NAMALWA (cell line): ENCODE data around the gene PRDX1.

Experiments used
- DNase-seq: peaks from one replicate; pipeline ENCODE4 v3.0.0-alpha.2; 2015; ENCODE audit warnings: low spot score

The PRDX1 gene

DNA sequence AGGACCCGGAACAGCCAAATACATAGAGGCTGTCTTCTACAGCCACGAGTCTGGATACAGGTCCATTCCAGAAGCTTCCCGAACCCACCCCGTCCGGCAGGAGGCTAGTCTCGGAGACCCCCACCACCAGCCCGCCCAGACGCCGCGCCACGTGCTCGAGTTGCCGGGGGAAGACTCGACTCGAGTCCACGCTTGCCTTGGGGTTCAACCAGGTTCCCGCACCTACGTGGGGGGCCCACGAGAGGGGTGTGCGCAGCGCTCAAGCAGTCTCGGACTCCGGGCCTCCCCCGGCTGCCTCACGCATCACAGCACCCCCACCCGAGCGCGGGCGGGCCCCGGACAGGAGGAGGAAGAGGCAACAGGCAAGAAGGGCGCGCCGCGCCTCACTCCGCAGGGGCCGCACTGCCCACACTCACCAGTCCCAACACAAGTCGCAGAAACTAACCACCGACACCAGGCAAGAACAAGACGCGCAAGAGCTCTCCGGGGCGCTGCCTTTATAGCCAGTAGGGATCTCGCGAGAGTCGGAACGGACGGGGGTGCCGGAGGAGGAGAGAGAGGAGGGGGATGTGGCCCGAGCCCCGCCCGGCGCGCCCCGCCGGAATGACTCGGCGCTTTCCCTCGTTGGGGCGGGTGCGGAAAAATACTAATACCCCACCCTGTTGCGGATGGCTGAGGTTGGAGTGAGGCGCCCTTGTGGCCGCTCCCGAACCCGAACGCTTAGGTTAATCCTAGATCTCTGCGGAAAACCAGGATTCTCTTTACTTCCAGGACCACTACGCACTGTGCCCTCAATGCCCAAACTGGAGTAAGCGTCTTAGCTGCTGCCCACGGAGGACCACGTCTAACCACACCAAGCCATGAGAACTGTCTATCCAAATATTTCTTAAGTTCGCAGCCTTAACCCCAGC, at the start of gene PRDX1:
Gene PRDX1 (minus strand): TSS at position 472 of the 911 bp plus-strand sequence. CDS start 2,841 bp downstream, outside the sequence.
- DNase-seq, result peak; percentile 99

DNA sequence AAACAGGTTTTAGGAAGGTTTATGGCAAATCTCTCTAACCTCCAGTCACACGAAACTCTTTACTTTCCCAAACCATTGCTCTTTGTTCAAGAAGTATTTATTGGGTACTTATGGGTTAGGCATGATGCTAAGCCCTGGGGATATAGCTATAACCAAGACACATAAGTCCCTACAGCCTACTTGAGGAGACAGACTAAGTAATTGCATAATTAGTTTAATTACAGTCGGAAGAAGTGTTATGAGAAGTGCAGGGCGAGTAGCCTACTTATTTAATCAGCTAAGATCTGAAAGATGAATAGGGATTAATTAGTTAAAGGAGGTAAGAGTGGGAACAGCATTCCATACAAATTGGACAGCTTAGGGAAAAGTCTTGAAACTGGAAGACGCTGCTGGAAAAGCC, 48.9 kb upstream of the PRDX1 start:
- no peak for DNase-seq

DNA sequence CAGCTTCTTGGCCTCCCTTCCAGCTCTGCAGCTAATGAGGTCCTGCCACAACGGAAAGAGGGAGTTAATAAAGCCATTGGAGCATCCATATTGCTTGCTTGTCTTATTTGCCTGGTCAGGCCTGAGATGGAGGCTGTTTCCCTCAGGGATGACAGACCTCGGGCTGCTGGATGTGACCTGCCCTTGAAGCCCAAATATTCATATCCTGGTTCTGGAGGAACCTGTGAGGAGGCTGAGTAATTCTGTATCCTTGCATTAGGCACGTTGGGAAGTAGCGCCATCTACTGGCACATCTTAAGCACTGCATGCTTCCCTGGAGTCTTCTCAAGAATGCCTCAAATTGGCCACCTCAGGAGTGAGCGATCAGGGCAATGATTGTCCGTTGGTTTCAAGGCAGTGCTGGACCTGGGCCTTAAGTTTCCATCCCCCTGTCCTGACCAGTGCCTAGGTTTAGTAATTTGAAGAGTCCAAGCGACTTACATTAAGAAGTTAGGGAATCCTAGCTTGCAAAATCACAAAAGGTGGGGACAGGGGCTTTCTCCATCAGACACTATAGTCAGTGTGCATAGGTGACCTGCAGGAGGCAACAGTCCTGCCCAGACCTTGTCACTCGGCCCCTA, 48.4 kb upstream of the PRDX1 start:
- peak; percentile 83 for DNase-seq

DNA sequence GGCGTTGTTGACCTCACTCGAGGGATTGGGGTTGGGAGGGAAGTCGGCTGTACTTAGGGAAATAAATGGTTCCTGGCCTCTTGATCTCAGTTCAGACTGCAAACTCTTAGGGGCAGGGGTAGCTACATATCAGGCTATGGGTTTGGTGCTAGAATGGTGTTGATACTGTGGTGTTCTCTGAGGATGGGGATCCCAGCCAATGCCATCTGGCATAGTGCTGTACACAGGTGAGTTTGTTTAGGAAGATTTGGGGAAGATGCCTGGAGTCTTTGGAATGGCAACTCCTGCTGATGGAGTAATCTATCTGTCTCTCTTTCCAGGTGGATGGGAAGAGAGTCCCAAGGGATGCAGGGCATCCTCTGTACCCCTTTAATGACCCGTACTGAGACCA, 47.9 kb upstream of the PRDX1 start:
- DNase-seq, result no peak

GRCh38 chr1:45568421-45568820, 46.7 kb upstream of the PRDX1 start:
- no peak for DNase-seq

DNA sequence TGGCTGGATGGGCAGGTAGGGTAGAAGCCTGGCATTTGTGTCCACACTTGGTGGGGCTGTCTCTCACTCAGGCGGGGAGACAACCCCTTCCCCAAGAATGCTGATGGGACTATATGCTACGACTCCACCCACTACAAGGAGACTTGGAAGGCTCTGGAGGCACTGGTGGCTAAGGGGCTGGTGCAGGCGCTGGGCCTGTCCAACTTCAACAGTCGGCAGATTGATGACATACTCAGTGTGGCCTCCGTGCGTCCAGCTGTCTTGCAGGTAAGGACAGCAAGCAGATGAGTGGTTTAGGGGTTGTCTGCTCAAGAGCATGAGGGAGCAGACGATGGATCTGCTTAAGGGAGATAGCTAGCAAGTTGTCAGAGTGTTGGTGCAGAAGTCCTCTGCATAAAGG, 46.2 kb upstream of the PRDX1 start:
- DNase-seq, result no peak

- no peak for DNase-seq
These were observed 45.0 kb upstream of the PRDX1 start for GRCh38 chr1:45566722-45567121.

- no peak for DNase-seq
These were observed 42.2 kb upstream of the PRDX1 start for GRCh38 chr1:45563843-45564242.

DNA sequence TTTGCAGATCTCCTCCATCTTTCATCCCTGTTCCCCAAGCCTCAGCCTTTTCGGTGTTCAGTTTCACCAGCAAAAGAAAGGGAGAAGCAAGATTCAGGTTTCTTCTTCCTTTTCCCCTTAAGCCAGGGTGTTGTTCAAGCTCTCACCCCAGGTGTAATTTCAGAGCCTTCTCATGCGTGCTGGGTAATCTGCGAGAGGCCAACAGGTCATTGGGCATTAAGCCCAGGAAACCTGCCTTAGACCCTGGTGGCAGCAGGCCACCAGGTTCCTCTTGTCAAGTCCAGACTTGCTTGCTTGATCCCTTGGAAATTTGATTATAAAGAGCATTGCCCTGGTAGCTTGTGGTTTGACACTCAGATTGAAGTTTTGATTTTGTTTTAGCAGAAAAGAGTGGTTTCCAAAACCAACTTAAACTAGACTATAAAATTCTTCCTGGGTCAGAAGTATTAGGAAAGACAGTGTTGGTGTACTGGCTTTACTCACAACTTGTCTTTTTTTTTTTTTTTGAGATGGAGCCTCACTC, 35.8 kb upstream of the PRDX1 start:
- no peak for DNase-seq

GRCh38 chr1:45554198-45554597, 32.5 kb upstream of the PRDX1 start:
- DNase-seq, result no peak

GRCh38 chr1:45552331-45552730, 30.6 kb upstream of the PRDX1 start:
- peak; percentile 38 for DNase-seq

GRCh38 chr1:45551684-45552083, 30.0 kb upstream of the PRDX1 start:
- no peak for DNase-seq

DNA sequence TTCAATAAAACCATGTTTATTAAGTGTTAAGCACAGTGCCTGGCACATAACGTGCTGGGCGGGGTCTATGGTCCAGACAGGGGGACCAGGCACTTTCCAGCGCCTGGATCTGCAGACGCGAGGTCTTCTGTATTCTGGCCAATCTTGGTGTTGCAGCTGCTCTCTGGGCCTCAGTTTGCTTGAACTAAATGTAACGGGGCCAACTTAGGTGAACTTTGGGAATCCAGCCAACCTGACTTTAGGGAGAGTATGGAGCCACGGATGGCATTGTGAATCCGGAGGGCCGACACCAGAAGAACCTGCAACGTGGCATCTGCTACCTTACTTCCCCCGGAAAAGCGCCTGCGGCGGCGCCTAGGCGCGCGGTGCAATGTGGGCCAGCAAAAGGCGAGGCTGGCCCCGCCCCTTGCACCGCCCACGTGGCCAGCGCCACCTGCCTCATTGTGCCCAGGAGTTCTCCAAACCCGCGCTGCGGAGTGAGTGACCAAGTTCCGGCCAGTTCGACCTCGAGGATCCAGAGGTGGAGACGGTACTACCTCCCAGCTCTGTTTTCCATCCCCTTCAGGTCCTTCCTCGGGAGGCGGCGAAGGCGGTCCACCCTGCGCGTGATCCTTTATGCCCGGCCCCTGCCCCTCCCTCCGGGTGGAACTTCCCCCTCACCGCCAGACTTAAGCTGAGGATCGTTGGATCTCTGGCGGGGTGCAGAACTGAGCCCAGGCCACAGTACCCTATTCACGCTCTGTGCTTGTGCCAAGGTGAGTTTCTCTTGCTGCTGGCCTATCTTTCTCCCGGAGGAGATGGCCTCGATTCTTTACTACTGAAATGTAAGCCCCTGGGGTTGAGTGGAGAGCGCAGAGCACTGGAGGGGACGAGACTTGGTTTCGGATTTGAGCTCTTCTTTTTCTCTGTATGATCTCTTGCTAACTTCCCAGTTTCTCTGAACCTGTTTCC, 29.0 kb upstream of the PRDX1 start, which contains the start of gene AKR1A1:
Gene AKR1A1 (plus strand): TSS at position 426 of the 951 bp plus-strand sequence. CDS start 10,969 bp downstream, outside the sequence.
- peak; percentile 92 for DNase-seq

GRCh38 chr1:45545553-45546310, 24.0 kb upstream of the PRDX1 start:
- DNase-seq, result no peak

DNA sequence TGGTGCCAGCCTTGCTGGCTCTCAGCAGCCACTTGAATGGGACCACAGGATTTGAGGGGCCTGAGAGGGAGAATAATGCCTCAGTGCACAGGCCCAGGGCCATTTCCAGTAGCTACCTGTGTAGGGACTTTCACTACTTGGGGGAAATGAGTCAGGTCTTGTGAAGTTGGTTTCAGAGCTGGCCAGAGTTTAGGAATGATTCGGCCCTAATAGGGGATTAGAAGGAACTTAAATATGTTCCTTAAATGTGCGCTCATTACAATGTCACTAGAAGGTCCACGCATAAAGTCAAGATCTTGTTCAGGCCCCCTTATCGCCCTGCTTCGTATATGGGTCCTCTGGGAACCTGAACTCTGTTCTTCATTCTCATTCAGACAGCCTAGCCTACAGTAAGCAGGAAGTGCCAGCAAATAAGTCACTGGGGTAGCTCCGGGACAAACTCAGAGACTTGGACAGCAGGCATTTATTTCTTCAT, 23.4 kb upstream of the PRDX1 start:
- DNase-seq, result no peak

DNA sequence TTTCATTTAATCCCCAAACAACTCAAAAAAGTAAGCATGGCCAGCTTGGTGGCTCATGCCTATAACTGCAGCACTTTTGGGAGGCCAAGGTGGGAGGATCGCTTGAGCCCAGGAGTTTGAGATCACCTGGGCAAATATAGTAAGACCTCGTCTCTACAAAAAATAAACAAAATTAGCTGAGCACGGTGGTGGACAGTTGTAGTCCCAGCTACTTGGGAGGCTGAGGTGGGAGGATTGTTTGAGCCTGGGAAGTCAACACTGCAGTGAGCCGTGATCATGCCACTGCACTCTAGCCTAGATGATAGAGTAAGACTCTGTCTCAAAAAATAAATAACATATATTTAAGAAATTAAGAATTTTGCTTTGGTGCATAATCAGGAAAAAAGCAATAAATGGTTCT, 22.8 kb upstream of the PRDX1 start:
- DNase-seq, result no peak

GRCh38 chr1:45543581-45544417, 22.1 kb upstream of the PRDX1 start:
- DNase-seq, result peak; percentile 62

DNA sequence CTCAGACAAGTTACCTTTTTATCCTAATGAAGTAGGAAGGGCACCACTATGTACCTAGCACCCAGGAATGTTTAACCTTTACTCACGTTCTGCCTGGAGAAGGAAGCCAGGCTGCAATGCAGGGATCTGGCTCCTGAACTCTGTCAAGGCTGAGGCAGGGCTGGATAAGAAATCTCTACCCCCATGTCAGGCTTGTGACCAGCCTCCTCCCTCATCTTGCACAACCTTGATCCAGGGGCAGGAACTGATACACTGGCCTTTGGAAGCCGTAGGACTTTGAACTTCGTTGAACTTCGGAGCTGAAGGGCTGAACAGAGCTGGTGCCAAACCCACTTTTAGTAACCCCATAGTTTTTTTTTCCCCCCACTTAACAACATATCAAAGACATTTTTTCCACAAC, 20.9 kb upstream of the PRDX1 start:
- no peak for DNase-seq

- no peak for DNase-seq
These were observed 19.5 kb upstream of the PRDX1 start for GRCh38 chr1:45541193-45541592.

DNA sequence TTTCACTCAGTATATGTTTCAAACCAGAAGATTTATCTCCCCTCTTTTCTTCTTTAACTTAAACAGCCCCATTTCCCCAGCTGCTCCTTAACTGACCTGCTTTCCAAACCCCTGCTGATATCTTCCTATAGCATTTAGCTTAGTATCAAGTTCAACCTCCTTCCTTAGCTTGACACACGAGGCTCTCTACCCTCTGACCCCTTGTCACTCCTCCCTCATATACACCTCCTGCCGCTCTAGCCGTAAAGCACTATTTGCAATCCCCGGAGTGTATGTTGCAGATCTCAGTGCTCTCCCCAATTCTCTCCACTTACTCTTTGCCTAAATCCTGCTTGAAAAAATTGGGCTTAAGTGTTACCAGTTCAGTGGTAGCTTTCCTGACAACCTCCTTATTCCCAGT, 15.2 kb upstream of the PRDX1 start:
- no peak for DNase-seq
